Stimulated activated CD4-positive, alpha-beta T cell treated with anti-CD3 and anti-CD28 coated beads, Interleukin-1b, Interleukin-23, amount 100 ng/mL, for 1 hour (primary cell): ENCODE data around the gene SLC1A2.

Experiments
- DNase-seq, 2 donors: peaks; one replicate each; pipeline ENCODE4 v3.0.0-alpha.2; 2020; ENCODE audit warnings: low read depth in 2 of 2

Gene SLC1A2

DNA sequence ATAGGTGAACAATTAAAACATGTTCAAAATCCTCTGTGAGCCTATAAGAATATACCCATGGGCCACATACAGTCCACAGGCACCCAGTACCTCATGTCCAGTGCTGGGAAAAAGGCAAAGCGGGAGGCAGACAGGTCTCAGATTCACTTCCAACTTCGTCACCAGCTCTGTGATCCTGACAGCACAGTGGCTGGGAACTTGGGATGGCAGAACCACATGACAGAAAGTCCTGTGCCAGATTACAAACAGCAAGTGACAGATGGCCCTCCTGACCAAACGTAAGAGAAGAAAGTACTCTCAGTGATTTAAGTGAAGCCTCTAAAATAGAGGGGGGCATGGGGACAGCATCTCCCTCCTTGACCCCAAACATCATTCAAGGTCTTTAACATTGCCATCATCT lies 5.8 kb downstream of the SLC1A2 start:
- DNase-seq: no peak

DNA sequence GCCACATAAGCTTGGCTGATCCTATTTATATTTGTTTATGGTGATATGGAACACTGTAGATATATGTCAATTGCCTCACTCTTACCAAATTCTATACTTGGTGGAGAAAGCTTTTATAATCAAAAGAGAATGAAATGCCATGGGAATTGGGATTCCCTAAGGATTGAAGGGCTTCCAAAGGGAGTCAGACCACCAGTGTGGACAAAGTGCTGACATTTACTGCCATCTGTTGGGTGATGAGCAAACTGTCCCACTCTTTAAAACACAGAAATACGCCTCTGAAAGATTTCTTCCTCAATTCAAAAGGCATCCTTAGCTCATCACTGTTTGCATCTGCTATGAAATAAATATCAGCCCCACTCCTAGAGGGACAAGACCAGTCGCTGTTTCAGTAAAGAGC lies 7.1 kb downstream of the SLC1A2 start:
- no peak for DNase-seq

DNA sequence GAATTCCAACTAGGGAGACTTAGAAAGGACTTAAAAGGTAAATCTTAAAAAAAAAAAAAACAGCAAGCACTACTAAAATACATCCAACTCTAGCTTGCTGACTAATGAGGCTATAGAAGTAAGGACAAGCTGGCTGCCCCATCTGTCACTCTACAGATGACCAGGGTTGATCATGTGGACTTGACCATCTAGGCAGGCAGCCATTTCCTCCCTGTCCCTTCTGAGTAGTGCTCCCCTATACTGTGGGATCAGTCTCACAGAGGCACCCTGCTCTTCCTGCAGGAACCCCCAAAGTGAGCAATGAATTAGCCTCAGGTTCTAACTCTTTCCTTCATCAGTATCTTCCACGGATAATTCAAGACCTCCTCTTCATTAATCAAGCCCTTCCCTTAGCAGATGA lies 12.3 kb downstream of the SLC1A2 start:
- DNase-seq: no peak

DNA sequence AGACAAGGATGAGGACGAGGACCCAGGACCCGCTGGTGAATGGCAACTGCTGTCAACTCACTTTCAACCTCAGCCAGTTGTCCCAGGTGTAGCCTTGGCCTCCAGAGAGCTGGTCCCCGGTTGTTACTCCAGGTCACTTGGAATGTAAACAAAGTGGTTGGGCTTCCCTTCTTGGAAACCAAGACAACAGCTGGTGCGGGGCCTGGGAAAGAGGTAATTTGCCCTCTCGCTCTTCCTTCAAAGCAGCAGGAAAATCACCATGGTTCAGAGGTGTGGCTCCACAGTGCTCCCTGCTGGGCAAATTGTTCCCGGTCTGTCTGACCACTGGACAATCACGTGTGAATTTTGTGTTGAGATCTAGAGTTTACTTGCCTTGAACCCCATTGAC lies 15.0 kb downstream of the SLC1A2 start:
- no peak for DNase-seq

DNA sequence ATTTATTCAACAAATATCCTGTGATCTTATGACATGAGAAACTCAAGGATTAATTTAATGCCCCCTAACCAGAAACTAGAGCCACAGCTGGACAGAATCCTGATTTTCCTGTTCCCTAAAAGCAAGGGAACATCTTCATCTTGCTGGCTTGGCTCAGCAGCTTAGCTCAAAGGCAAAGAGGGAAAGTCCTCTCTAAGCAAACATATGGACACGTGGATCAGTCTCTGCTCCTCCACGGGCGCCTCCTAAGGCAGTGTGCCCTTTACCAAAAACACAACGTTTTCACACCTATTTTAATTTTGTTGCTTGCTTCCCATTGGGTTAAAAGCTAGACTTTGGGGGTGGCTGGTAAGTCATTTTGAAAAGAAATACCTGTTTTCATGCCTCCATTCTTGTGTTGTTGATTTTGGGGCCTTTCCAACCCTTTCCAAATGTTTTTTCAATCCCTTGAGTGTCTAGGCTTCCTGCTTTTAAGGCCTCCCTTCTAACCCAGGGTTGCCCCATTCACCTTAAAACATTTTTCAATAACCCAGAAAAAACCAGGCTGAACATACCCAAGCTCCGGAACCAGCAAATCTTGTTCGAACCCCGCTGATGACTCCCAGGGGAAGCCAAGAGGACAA lies 15.5 kb downstream of the SLC1A2 start:
- no peak for DNase-seq

DNA sequence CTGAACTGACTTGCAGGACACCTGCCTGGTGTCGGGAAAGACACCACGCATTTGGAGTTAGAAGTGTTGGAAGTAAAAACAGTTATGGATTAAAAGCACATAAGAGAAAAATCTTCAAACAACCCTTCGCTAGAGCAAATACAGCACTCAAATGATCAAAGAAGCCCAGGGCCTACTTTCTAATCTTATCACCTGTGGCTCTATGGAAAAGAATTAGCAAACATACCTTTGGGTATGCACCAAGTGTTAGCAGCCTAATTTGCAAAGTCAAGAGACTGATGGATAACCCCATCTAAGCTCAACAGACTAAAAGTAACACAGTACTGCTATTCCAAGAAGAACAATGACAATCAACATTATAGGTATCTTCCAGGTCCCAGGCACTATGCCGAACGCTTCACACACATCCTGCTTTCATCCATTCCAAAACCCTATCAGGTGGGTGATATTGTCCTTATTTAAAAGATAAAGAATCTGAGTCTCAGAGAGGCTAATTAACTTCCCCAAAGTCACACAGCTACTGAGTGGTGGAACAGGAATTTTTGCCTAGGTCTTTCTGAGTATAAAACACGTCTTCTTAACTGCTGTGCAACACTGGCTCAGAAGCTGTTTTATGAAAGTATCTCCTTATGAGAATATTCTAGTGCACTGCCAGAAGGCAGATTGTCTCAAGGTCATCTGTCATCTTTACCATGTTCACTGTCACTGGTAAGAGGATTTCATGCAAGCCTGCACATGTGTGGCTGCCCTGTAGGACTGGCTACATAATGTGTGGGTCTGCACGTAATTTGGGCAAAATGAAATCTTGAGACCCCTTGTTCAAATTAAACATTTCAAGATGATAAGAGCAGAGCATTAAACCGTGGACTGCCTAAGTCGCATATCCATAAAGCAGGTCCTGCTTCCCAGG lies 16.4 kb downstream of the SLC1A2 start:
- DNase-seq: no peak

DNA sequence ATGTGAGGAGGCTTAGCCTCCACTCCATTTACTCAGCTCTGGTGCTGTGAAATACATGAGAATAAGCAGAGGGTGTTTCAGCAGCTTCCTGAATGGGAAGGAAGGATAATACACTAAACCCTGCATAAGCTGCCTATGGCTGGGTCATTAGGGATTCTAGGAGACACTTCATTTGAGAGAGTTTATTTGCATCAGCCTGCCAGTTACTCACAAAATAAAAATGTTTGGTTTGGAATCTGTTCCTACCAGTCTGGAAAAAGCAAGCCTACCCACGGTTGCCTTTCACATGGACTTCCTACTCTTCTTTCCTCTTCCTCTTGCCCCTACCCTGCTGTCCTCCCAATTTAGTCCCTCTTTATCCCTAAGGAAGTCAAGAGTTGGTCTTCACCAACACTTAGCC lies 20.5 kb downstream of the SLC1A2 start:
- DNase-seq: no peak

DNA sequence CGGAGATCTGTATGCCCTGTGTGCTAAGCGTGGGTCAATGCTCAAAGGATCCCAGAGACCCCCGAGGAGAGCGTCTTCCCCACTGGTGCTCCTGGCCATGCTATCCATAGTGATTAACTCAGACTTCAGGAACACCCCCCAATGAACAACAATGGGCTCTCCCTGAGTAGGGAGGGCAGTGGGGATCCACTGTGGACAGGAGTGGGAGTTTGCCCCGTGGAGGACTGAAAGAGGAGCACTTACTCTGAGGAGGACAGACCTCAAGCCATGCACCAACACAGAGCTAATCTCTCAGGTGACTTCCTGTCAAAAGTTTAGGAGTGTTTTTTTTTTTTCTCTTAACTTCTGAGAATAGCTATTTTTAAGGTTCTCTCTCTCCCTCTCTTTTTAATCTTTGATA lies 24.4 kb downstream of the SLC1A2 start:
- DNase-seq: no peak

DNA sequence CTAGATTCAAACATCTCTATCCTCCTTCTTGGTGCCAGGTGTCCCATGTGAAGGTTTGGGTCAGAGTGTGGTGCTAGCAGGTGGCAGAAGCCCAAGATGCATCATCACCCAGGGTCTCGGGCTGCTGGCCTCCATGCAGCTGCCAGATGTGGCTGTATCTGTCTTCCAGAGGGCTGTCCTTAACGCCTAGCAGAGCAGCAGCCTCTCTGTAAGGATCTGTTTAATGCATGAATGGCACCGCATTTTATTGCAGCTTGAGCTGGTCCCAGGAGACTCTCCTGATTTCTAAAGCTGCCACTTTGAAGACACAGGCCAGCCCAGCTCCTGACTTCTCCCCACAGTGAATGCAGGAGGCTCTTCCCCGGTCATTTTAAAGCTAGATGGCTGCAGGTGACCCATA lies 26.3 kb downstream of the SLC1A2 start:
- no peak for DNase-seq

DNA sequence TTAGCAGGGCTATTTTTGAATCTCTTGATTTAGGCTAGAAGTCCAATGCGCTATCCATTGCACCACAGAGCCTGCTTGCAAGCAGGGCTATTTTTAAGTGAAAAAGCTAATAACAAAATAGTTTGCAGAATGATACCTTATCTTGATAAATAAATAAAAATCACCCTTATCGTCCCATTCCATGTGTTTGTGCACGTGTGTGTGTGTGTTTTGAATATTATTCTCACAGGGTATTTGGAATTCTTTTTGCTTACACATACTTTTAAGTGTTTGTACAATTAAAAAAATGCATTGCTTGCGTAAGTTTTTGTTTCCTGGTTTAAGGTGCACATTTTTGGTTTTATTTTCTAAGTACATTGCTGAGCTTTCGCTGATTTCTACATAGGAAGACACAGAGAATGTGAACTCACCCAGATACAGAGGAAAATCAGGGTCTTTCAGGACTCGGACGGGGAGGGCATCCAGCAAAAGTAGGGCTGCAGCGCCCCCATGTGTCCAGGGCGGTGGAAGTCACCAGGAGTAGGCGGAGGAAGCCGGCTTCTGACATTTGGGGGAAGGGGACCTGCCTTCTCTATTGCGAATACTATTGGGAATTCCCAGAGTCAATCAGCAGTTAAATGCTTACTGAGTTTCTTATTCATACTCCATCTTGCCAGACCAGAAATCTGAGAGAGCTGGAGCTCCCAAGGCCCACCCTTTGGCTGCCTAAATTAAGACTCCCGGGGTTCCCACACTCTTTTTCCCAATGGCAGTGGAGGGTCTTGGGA lies 27.3 kb downstream of the SLC1A2 start:
- peak; percentile 67 to 88 for DNase-seq

DNA sequence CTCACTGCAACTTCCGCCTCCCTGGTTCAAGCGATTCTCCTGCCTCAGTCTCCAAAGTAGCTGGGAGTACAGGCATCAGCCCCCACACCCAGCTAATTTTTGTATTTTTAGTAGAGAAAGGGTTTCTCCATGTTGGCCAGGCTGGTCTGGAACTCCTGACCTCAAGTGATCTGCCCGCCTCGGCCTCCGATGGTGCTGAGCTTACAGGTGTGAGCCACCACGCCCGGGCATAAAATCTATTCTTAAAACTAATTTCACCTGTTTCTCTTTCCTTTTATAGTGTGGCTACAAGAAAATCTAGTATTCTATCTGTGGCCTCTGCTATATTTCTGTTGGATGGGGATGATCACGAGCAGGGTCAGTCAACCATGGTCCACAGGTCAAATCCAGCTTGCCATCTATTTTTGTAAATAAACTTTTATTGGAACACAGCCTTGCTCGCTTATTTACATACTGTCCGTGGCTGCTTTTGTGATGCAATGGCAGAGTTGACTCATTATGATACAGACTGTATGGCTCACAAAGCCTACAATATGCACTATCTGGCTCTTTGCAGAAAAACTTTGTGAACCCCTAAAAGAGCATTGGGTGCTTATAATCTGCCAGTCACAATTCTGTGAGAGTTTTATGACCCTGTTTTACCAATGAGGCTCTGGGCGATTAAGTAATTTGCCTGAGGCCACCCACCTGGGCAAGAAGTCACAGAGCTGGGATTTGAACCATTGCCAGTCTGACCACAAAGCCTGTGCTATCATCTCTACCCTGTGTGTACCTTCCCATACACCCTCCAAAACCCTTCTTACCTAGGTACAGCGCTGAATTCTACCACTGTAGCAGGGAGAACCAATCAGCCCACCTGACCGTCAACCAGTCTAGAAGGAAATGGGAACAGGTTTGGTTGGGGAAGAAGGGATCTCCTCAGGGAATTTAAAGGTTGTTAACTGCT lies 28.3 kb downstream of the SLC1A2 start:
- DNase-seq: no peak

DNA sequence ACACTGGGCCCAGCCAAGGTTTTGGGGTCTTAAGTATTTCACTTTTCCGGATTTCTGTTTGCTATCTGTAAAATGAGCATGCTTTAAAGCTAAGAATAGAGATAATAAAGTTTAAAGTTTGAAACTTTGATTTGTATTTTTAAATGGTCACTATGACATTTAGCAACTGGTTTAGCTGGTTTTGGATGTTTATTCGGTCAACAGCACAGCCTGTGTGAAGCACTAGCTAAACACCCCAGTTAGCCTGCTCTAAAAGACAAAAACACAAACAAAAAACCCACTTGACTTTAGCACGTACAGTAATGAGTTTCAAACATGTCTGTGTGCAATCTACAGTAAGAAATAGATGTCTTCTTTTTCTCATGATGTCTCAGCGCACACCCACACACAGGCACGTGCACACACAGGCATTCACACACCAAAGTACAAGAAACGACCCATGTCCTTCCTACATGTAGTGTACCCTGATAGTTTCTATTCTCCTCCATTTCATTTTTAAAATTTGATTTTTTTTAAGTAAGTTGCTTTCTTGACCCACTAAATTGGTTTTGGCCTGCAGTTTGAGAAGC lies 29.4 kb downstream of the SLC1A2 start:
- no peak for DNase-seq

DNA sequence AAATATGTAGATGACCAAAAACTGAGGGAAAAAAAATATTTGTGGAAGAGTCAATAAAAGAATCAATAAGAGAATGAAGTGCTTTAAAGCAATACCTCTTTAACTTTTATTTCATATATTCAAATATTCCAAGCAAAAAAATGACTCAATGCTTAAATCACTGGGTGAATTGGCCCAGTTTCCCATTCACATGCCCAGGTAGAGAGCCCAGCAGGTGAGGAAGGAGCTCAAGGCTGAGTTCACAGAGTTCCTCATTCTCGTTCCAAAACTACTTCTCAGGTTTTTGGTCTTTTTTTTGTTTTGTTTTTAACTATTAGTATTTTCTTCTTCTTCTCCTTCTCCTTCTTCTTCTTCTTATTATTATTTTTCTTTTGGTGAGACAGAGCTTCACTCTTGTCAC lies 30.2 kb downstream of the SLC1A2 start:
- no peak for DNase-seq

DNA sequence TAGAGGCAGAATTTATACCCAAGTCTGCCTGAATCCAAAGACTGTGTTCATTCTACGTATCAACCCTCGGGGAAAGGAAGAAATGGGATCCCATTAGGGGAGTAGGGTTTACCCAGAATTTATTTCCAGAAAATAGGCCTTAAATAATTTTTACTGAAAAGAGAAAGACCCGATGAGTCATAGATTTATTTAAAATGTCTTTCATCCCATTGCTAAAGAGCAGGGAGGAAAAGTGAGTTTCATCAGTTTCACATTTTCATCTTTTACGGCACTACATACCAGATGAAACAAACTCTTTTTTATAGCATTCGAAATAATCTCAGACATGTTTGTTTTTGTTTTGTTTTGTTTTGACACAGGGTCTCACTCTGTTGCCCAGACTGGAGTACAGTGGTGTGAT lies 31.3 kb downstream of the SLC1A2 start:
- no peak for DNase-seq

DNA sequence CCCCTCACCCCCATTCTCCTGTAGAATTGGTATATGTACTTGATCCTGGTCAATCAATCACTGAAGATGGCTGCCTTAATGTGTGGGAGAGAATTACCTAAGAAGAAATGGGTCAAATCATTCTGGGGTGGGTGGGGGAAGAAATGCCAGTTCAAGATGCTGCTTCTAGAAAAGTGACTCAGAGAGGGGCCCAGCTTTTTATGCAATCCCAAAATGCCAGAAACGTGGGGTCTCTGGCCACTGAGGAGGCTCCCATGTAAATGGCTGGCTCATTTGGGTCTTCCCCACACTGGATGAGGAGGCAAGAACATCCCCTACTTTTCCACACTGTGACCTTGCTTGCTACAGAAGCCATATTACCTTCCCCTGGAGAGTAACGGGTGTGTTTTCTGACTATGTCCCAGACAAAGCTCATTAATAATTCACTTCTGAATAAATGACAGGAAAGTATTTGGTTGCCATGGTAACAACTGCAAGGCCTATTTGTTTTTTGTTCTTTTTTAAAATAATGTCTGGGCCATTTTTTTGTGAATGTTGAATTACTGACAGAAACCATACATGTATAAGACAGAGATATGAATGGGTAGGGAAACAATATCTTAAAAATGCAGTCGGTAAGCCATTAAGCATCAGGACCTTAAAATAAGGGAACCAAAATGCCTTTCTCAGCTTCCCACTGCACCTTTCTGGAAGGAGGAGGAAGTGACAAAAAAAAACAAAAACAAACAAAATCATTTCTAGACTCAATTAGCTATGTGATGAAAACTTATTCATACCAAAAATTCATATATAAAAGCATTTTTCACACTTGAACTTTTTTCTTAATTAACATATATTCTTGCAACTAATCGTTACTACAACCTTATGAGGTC lies 32.0 kb downstream of the SLC1A2 start:
- no peak for DNase-seq

DNA sequence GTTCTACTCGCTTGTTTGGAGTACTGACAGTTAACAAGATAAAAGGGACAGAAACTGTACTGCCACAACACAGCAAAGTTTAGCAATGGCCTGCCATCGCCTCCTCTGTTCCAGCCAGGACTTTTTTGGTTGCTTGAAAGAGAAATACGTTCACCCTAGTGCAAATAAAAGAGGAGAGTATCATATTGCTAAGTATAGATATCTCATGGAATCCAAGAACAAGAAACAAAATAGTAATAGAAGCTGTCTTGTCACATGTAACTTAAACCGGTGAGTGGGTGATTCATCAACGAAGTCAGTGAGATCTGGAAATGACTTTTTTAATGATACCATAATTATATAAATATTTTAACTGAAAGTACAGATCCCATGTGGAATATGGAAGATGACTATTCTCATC lies 35.4 kb downstream of the SLC1A2 start:
- no peak for DNase-seq

DNA sequence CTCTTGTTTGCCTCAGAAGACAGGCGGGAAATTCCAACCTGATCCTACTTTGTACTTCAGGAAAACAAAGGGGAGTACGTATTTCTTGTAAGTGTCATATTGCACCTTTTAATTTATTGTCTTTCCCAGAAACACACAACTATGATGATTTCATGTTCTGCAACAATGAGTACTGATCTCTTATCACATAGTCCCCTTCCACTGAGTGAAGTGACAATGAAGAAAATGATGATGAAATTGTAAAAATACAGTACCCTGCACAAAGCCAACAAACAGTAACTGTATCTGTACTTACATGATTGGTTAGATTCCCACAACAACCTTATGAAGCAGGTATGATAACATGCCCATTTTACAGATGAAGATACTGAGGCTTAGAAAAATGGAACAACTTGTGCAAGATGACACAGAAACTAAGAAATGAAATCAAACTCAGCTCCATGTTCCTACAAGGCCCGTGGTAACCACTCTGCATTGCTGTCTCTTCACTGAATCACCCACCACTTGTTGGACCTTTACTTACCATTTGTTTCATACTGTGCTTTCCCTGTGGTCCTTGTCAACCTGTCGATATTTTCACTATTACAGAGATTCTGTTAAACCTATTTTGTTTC lies 37.5 kb downstream of the SLC1A2 start:
- no peak for DNase-seq

DNA sequence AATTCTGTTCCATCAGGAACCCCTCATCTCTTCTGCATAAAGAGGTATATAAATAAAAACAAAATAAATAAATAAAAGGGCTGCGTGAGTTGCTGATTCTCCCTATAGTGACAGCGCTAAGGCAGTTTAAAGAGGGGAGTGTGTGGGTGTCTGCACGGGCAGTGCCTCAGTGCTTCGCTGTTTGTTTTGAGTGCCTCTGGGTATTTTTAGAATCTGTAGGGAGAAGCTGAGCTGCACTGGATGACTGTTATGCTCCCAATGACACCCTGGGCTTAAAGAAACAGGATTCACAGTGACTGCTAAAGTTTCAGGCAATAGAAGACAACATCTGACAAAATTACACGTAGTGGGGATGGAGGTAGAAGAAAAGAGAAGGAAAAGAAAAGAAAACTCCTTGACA lies 38.8 kb downstream of the SLC1A2 start:
- DNase-seq: no peak

DNA sequence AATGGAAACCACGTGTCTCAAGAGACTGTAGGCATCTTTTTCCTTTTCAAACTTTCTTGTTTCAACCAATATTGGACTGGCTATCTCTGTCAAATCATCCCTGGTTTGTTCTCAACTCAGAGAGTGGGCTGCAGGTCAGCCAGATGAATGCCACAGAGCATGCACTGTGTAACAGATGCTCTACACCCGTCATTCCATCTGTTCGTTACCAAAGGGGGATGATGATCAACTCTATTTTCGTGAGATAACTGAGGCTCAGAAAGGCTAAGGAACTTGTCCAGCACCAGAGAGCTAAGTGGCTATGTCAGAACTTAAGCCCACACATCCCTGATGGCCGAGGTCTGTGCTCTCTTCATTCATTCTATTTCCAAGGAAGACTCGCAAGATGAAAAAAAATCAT lies 42.1 kb downstream of the SLC1A2 start:
- DNase-seq: no peak

DNA sequence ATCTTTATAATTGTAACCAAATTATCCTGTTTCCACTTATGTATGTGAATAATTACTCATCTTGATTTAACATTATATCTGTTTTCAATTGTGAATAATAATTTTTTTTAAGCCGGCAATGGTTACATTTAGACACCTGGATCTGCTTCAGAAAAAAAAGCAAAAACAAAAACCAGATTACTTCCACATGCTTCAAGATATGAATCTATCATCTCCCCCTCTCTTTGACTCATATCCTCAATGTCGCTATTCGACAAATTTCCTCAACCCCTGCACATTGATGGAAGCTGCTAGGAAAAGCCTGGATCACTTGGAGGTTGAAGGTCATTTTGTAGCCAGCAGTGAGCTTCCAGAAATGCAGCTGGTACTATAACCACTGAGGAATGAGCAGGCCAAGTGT lies 42.7 kb downstream of the SLC1A2 start:
- no peak for DNase-seq
